Measurements from ENCODE around the gene GARIN5B.
A peak's percentile ranks its signal among the peaks of the same experiment; 100 is the strongest.

GARIN5B gene

DNA sequence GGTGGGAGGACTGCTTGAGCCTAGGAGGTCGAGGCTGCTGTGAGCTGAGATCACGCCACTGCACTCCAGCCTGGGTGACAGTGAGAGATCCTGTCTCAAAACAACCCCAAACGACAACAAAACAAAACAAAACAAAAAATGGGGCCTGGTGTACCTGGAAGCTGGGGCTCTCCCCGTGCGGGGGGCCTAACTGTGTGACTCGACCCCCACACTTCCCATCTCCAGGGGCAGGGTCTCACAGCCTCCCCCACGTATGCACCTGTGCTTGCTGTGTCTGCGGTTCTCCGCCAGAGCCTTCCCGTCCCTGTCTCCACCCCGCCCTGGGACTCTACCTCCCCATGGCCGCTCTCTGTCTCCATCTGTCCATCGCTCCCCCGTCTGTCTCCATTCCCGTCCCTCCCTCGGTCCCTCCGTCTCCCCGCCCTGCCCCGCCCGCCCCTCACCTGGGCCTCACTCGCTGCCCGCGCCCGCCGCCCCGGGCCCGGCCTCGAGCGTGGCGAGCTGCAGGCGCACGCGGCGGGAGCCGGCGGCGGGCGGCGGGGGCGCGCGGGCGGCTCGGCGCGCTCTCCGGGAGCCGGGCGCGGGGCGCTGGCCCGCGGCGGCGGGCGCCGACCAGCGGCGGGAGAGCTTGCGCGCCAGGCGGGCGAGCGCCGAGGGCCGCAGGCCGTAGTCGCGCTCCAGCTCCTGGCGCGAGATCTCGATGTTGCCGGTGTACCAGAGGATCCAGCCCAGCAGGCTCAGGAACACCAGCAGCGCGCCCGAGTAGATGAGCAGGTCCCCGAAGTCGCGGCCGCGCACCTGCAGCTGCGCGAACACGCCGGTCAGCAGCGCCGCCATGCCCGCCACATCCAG lies 20.4 kb upstream of the GARIN5B start:
- DNase-seq (ENCODE audit: low read depth), result no peak
- peak overlapping the region; percentile 43 for H3K4me3 ChIP-seq (ENCODE audit: control insufficient read depth, low read depth, low read length)
- TF ChIP-seq, protein P1, sequence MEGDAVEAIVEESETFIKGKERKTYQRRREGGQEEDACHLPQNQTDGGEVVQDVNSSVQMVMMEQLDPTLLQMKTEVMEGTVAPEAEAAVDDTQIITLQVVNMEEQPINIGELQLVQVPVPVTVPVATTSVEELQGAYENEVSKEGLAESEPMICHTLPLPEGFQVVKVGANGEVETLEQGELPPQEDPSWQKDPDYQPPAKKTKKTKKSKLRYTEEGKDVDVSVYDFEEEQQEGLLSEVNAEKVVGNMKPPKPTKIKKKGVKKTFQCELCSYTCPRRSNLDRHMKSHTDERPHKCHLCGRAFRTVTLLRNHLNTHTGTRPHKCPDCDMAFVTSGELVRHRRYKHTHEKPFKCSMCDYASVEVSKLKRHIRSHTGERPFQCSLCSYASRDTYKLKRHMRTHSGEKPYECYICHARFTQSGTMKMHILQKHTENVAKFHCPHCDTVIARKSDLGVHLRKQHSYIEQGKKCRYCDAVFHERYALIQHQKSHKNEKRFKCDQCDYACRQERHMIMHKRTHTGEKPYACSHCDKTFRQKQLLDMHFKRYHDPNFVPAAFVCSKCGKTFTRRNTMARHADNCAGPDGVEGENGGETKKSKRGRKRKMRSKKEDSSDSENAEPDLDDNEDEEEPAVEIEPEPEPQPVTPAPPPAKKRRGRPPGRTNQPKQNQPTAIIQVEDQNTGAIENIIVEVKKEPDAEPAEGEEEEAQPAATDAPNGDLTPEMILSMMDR (IDR thresholded peaks at IDR 0.05; ENCODE audit: control insufficient read depth, insufficient read depth, low read depth, low read length, missing control alignments), result no peak

DNA sequence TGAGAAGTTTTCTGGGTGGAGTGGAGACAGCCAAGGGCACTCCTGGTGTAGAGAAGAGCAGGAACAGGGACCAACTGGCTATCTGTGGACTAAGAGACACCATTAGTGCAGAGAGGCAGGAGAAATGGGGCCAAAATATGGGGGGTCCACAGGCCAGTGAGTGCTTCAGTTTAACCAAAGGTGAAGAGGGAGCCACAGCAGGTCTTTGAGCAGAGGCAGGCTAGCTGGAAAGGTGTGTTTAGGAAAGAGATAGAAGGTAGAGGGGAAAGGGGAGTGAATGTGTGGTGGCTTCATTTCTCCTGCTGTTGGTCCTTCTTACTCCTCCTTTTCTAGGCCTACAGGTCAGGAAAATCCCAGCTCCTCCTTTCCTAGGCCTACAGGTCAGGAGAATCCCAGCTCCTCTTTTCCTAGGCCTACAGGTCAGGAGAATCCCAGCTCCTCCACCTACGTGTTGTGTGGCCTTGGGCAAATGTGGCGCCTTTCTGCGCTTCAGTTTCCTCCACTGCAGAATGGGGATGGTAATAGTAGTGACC lies 19.5 kb upstream of the GARIN5B start:
- no peak for DNase-seq (ENCODE audit: low read depth)
- H3K4me3 ChIP-seq (ENCODE audit: control insufficient read depth, low read depth, low read length), result no peak overlapping the region
- TF ChIP-seq, protein P1 (IDR thresholded peaks at IDR 0.05; ENCODE audit: control insufficient read depth, insufficient read depth, low read depth, low read length, missing control alignments), result no peak

DNA sequence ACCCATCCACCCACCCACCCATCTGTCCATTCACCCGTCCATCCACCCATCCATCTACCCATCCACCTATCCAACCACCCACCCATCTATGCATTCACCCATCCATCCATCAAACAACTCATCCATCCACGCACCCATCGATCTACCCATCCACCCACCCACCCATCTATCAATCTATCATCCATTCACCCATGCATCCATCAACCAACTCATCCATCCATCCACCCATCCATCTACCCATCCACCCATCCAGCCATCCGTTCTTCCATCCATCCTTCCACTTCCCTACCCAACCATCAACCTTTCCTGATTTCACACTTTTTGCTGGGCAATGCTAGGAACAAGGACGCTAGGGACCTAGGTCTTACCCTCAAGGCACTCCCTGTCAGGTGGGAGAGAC lies 19.0 kb upstream of the GARIN5B start:
- TF ChIP-seq, protein P1 (IDR thresholded peaks at IDR 0.05; ENCODE audit: control insufficient read depth, insufficient read depth, low read depth, low read length, missing control alignments), result no peak
- no peak overlapping the region for H3K4me3 ChIP-seq (ENCODE audit: control insufficient read depth, low read depth, low read length)
- DNase-seq (ENCODE audit: low read depth), result no peak

DNA sequence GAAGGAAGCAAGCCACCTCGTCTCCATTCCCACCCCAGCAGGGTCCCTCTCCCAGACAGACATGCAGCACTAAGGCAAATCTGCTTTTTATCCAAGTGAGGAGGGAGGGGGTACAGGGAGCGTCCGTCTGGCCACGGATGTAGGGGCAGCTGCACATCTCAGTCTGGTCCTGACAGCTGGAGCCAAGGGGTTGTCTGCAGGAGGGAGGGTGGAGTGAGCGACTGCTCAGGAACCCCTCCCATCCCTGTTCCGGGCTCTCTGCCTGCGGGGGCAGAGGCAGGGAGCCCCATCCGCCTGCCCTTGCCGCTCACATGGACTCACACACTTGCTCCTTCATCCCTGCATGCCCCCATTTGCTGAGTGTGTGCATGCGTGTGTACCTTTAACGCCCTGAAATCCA lies 16.1 kb upstream of the GARIN5B start:
- TF ChIP-seq, protein P1 (IDR thresholded peaks at IDR 0.05; ENCODE audit: control insufficient read depth, insufficient read depth, low read depth, low read length, missing control alignments), result no peak
- DNase-seq (ENCODE audit: low read depth), result no peak
- no peak overlapping the region for H3K4me3 ChIP-seq (ENCODE audit: control insufficient read depth, low read depth, low read length)

DNA sequence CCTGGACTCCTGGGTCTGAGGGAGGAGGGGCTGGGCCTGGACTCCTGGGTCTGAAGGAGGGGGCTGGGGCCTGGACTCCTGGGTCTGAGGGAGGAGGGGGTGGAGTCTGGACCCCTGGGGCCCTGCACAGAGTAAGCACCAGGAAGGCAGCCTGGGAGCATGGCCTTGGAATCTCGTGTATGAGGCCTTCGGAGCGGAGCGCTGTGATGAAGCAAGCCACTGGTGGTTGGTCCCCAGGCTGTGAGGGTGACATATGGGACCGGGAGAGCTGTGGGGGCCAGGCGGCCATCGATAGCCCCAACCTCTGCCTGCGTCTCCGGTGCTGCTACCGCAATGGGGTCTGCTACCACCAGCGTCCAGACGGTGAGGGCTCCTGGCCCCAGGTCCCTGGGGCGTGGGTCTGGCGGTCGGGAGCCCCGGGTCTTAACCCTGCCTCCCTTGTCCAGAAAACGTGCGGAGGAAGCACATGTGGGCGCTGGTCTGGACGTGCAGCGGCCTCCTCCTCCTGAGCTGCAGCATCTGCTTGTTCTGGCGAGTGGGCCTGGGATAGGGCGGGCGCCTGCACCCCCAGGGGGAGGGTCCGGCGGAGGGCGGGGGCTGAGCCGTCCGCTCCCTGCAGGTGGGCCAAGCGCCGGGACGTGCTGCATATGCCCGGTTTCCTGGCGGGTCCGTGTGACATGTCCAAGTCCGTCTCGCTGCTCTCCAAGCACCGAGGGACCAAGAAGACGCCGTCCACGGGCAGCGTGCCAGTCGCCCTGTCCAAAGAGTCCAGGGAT lies 14.5 kb upstream of the GARIN5B start:
- H3K4me3 ChIP-seq (ENCODE audit: control insufficient read depth, low read depth, low read length), result no peak overlapping the region
- TF ChIP-seq, protein P1 (IDR thresholded peaks at IDR 0.05; ENCODE audit: control insufficient read depth, insufficient read depth, low read depth, low read length, missing control alignments), result no peak
- no peak for DNase-seq (ENCODE audit: low read depth)

DNA sequence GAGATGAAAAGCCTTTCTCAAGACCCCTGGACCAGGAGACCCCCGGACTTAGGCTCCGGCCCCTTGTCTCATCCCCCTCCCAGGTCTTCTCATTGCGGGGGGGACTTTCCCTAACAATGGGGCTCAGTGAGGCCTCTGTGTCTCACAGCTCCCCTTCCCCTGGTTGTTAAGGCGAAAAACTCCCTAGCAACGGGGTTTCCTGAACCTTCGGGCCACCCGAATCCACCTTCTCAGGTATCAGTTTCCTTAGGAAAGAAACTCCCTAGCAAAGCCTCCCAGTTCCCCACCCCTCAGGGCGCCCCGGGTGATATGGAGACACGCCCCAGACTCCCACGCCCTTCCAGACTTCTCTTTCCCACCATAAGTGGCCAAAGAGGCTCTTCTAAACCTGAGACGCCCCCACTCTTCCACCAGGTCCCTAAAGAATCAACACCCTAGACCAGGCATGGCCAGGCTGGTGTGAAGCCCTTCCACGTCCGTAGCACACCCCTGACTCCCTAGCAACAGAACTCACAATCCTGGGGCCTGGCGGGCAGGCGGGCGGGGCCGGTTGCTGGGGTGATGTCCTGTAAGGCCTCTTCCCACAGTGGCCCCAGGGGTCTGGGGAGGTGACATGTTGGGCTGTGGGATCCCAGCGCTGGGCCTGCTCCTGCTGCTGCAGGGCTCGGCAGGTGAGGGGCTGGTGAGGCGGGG lies 13.3 kb upstream of the GARIN5B start, which contains the start of gene TMEM190:
Gene TMEM190, plus strand, starts transcription at position 586 of the 693 bp plus-strand sequence. Its CDS starts 28 bp downstream, at position 614.
- H3K4me3 ChIP-seq (ENCODE audit: control insufficient read depth, low read depth, low read length), result no peak within 1 kb of the TSS
- TF ChIP-seq, protein P1 (IDR thresholded peaks at IDR 0.05; ENCODE audit: control insufficient read depth, insufficient read depth, low read depth, low read length, missing control alignments), result no peak
- no peak for DNase-seq (ENCODE audit: low read depth)
